Superior temporal gyrus (tissue), 1 donor: ENCODE results near the gene DNM1.

Experiments
- DNase-seq: peaks from one replicate; pipeline ENCODE4 v3.0.0-alpha.2; 2016; ENCODE audit errors: extremely low spot score

The DNM1 gene

DNA sequence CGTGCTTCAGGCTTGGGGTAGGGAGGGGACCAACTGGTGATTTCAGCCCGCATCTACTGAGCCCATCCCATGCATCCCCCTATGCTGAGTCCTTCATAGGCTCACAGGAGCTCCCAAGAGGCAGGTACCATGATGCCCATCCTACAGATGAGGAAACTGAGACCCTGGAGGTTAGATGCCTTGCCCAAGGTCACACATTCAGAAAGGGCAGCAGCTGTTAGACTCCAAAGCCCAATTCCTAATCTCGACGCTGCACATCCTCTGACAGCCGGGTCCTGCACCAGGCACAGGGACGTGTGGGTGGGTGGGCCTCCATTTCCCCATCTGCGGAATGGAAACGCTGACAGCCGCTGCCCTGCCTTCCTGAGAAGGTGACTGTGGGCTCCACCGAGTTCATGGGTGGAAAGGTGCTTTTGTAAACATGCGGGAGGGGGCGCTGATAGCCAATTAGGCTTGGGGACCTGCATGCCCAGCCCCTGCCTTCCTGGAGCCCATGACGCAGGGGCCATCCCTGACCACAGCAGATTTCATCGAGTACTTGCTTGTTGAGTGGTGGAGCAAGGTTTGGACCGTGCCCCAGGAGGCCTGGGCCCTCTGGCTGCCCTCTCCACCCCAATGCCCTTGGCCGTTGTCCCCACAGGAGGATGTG lies 2.2 kb downstream of the DNM1 start:
- DNase-seq: no peak

DNA sequence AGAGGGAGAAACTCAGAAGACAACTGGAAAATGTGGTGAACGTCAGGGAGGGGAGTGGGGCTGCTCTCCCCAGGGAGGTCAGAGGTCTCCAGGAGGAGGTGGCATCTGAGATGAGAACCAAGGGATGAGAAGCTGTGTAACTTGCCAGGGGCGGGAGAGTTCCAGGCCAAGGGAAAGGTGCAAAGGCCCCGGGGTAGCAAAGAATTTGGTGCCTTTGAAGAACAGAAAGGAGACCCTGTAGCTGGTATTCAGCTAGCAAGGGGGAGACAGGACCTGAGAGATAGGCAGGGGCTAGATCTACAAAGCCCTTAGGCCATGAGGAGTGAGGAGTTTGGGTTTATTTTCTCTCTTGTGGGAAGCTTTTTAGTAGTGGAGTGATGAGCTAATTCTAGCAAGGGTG lies 3.3 kb downstream of the DNM1 start:
- DNase-seq: no peak

DNA sequence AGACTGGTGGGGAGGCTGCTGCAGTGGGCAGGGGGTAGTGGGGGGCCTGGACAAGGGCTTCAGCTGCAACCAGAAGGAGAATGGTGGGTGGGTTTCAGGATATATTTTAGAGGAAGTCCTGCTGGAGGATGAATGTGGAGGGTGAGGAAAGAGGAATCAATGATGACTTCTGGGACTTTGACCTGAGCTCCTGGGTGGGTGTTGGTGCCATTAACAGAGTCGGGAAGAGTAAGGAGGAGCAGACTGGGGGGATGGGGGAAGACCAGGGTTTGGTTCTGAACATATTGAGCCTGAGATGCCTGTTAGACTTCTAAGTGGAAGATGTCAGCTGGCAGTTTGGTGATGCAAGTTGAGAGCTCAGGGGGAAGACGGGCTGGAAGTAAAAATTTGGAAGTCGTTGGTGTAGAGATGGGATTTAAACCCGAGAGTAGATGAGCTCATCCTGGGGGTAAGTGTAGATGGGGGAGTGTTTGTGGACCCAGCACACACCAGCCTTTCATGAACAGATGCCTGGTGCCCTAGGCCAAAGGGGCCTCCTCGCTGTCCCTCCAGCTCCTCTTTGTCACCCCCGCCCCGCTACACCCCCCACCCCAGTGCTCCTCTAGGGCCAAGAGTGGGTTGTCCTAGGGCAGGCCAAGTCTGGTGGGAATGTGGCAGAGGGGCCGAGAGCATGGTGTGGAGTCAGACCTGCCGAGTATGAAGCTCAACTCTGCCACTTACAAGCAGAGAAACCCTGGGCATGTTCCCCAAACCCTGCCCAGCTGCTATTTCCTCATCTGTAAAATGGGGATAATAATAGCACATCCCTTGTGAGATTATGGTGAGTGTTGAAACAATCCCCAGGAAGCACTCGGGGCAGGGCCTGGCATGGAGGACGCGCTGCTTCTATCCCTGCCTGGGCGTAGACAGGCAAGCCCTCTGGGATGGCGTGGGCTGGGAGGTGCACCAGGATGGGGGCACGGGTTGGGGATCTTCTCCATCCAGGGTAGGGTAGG lies 4.0 kb downstream of the DNM1 start:
- no peak for DNase-seq

DNA sequence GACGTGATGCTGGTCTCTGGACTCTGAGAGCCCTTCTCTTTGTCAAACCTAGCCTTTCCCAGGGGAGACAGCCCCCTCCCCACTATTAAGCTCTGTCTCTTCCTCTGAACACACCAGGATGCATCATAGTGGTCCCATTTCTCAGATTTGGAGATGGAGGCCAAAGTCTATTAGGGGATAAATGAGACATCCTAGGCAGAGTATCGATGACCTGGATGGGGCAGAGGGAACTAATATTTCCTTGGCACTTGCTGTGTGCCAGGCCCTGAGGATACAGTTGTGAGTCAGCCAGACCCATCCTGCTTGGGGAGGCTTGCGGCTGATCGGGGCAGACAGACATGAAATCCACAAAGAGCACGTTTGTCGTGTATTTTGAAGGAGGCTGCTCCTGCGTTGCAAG lies 5.2 kb downstream of the DNM1 start:
- no peak for DNase-seq

DNA sequence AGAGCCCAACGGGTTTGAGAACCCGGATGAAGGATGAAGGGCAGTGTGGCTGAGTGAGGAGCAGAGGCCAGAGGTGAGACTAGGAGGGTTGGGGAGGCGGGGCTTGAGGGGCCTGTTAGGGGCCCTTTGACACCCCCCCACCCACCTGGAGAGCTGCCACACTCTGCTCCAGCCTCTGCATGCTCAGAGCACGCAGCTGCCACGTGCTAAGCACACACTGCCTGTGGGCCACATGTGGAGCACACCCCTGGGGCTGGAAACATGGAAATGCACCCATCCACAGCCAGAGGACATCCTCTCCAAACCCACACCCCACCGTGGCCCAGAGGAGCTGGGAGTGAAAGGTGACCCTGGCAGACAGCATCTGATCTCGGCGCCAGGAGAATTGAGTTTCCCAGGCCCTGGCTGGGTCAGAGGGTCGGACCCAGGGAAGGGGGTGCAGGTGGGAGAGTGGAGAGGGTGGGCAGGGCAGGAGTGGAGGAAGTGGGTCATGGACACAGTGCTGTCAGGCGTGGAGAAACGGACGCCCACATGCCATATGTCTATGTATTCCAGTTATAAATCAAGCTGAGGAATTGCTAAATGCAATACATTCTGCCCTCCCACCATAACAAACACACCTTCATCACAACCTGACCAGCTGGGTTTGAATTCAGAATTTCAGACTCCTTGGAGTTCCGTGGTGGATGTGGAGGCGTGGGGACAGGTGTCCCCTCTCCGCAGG lies 5.9 kb downstream of the DNM1 start:
- no peak for DNase-seq

DNA sequence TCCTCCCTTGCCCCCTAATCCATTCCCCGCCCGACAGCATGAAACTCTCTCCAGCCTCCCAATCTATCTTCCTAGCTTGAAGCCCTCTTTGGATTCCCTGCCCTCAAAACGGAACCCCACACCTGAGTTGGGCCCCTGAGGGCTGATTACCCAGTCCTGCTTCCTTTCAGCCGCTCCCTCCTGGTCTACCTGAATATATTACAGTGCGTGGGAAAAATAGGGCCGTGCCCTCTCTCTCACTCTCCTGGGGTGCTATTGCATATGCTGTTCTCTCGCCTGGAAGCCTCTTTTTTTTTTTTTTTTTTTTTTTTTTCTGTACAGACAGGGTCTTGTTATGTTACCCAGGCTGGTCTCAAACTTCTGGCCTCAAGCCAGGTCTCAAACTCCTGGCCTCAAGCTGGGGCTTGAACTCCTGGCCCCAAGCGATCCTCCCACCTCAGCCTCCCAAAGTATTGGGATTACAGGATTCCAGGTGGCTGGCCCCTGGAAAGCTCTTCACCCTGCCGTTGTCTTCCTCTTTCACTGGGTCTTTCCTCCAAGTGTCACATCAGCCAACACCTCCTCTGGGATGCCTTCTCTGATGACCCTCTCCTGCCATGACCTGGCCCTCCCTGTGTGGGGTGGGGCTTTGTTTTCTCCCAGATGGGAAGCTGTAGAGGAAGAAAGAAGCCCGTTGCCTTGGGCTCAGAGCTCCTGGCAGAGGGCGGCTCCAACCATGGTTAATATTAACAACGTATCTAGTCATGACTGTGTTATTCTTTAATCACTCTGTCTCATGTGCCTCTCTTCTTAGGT lies 8.2 kb downstream of the DNM1 start:
- no peak for DNase-seq

DNA sequence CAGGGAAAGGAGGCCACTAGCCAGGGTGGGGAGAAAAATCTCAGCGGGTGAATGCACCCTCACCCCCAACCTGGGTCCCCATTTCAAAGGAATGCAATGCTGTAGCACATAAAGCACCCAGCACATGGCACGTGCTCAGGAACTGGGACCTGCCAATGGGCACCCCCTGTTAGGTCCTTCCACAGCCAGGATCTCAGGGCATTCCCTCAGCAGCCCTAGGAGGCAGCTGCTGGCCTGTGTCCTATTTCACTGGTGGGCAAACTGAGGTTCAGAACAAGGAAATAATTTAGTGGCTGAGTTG lies 8.8 kb downstream of the DNM1 start:
- no peak for DNase-seq

DNA sequence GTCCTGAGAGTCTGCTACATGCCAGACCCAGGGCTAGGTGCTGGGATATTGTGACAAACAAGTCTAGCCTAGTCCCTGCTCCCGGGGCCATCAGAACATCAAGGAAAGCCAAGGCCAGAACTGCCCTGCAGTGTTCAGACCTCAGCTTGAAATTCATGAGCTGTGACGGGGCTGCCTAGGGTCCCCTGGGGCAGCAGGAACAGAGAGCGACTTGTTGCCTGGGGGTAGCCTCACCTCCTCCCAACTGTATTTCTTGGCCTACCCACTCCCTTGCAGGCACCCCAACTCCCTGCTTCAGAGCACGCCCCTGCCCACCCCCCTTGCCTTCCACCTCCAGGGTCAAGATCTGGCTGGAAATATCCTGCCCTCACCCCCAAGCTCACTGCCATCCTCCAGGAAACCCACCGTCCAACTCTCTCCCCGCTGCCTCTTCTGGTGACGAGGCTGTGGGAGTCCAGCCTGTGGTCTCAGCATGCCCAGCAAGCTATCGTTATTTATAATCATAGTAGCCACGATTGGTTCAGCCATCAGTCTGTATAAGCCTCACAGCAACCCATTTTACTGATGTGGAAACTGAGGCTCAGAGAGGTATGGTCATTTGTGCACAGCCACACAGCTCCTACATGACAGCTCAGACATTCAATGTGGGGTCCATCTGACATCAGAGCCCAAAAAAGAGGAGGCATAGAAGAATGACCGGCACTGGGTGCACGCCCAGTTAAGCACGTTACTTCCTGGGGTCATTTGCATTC lies 10.7 kb downstream of the DNM1 start:
- no peak for DNase-seq

DNA sequence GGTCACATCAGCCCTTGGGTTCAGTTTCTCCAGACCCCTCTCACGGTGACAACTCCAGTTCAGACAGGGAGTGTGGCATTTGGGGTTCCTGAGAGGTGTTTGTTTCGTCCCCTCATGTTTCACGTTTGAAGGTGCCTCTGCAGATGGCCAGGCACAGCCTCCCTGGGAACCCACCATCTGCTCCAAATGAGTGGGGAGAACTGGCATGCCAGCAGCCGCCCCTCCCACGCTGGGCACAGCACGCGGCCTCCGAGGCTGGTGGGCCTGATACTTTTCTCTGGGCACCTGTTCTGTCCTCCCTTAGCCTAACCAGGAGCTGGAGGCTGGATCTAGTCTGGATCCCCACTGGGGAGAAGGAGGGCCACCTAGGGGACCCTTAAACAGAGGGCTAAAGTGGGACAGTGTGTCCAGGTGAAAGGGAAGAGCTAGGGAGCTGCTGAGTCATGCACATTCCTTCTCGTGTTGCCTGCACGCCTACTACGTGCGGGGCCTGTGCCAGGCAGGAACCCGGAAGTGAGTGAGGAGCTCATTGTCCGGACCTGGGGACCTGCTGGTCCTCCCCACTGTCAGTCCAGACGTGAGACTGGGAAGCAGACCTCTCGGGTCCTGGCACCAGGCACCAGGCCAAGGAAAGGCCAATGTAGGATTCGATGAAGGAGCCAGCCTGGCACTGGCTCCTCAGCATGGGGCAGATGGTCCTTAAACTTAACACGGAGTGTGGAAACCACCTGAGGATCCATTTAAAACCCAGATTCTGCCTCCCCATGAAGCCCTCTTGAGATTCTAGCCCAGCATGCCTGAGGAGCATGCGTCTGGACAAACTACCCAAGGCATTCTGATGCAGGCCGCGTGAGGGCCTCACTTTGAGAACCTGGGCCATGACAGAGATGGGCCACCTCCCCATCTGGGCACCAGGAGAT lies 11.7 kb downstream of the DNM1 start:
- no peak for DNase-seq

DNA sequence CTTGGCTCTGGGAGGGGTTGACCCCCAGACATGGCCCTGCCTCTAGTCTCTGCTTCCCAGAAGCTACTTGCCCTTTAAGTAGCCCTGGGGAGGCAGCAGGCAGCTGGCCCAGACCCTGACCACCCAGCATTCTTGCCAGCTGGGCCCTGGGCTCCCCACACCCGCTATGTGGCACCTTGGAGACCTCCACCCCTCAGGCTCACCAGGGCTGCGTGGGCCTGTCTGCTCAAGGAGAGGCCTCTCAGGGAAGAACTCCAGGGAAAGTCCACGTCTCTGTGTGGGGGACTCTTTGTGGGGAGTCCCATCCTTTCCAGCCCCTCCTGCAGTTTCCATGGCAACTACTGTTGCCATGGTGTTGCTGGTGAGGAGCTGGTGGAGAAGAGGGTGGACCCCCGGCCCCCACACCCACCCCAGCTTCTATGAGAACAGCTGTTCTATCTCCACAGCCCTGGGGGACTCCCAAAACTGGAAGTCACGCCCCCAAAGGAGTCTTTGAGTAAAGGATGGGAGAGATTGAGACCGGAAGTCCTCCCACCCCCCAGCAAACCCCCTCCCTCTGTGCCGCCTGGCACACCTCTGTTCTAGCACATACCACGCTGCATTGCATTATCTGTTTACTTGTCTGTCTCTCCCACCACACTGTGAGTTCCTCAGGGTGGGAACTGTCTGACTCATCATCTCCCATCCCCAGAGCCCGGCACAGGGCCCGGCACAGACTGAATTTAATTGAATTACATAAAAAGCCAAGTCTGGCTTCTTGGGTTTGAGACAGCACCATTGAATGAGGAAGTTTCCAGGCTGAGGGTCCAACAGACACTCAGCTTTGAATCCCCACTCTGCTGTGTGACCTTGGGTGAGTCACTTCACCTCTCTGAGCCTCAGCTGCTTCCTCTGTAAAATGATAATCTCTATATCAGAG lies 12.6 kb downstream of the DNM1 start:
- no peak for DNase-seq

DNA sequence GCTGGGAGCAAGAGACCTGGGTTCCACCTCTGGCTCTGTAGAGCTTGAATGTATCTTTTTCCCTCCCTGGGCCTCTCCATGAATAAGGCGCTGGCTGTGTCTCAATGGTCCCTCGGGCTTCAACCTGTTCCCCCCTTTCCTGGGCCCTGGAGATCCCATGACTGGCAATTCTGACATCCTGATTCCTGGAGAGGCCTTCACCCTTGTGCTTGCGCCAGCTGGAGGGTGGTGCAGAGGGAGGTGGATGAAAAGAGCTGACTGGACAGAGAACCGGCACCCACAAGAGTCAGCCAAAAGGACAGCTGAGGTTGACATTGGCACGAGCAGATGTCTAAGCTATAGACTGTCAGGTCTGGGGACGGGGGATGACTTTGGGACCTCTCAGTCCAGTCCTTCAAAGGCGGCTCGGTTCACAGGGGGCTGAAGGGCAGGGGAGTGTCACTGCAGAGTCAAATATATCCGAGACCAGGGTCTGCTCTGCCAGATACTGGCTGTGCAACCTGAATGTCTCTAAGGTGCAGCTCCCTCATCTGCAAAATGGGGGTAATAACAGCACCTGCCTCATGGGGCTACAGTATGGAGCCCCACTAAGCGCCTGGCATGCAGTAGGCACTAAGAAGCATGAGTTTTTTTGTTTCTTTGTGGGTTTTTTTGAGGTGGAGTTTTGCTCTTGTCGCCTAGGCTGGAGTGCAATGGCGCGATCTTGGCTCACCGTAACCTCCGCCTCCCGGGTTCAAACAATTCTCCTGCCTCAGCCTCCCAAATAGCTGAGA lies 13.8 kb downstream of the DNM1 start:
- DNase-seq: no peak

DNA sequence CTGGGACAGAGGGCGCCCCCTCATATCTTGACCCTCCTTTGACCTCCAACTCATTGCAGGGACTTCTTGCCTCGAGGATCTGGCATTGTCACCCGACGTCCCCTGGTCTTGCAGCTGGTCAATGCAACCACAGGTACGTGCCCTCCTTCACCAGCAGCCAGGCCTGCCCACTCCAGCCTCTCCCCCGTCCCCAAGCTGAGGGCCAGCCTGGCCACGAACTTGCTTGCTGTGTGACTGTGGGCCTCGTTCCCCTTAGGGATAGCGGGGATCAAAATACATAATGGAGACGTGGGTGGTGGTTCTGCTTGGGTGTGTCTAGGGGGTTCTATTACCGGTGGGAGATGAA lies 15.0 kb downstream of the DNM1 start:
- DNase-seq: no peak

DNA sequence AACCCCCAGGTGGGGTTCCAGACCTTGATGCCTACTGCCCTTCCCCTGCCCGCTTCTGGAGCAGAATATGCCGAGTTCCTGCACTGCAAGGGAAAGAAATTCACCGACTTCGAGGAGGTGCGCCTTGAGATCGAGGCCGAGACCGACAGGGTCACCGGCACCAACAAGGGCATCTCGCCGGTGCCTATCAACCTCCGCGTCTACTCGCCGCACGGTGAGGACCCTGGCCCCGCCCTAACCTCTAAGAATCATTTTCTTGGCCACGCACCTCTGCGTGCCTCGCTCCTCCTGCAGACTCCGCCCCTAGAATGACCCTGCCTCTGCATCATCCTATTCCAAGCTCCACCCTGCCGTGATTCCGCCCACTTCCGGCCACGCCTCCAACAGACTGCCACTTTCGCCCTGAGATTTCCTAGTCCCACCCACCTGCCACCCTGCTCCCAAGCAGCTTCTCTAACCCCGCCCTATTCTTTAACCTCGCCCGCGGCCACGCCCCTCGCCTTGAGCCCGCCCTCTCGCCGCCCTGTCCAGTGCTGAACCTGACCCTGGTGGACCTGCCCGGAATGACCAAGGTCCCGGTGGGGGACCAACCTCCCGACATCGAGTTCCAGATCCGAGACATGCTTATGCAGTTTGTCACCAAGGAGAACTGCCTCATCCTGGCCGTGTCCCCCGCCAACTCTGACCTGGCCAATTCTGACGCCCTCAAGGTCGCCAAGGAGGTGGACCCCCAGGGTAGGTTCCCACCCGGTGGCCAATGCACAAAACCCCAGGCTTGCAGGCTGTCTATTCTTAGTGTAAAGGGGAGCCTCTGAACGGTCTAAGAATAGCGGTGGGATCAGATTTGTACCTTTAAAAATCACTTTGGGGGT lies 15.6 kb downstream of the DNM1 start:
- DNase-seq: peak; percentile 75

DNA sequence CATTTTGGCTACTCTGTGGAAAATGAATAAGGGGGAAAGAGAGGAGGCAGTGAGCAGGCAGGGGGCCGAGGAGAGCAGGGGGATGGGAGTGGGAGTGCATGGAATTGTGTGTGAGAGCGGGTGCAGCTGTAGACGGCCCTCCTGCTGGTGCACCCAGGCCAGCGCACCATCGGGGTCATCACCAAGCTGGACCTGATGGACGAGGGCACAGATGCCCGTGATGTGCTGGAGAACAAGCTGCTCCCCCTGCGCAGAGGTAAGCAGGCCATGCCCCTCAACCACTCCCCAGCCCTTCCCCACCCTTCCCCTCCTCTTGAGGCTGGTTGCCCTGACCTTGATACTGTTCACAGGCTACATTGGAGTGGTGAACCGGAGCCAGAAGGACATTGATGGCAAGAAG lies 16.7 kb downstream of the DNM1 start:
- DNase-seq: no peak

DNA sequence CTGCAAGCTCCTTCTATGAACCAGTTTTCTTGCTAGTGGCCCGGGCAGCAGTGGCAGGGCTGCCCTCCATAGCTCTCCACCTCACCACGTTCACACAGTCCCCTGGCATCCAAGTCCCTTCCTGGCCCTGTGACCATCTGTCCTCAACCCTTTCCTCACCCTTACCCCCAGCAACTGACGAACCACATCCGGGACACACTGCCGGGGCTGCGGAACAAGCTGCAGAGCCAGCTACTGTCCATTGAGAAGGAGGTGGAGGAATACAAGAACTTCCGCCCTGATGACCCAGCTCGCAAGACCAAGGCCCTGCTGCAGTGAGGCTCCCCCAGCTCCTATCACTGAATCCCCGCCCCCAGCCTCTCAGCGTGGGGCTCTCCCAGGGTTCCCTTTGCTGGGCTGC lies 18.8 kb downstream of the DNM1 start:
- DNase-seq: no peak

DNA sequence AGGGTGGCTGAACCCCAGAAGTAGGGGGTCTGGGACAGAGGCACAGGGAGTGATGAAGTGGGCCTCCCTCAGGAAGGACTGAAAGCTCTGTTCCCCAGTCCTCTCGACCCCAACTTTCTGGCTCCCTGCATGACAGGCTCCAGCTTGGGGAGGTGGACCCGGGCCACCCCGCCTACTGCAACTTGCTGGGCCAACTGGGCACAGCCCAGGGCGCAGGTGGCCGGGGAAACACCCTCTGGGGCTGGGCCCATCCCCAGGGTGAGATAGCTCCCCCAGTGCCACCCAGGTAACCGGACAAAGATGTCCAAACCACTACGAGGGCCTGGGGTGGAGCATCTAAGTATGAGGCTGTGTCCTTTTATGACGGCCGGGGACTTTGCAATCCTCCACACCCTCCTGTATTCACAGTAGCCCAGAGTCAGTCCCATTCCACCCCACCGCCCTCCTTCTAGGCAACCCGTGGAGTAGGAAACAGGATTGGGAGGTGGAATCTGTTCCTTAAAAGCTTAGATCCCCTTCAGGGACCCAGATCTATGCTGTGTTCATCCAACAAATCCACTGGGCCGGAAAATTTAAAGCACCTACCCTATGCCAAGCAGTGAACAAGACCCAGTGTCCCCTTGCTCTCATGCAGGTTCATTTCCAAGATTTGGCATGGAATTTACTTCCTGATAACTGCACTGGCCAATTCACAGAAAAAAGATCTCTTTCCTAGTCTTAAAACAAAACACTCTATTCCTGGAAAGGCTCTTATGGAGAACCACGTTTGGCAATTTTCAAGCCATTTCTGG lies 19.9 kb downstream of the DNM1 start:
- DNase-seq: no peak

DNA sequence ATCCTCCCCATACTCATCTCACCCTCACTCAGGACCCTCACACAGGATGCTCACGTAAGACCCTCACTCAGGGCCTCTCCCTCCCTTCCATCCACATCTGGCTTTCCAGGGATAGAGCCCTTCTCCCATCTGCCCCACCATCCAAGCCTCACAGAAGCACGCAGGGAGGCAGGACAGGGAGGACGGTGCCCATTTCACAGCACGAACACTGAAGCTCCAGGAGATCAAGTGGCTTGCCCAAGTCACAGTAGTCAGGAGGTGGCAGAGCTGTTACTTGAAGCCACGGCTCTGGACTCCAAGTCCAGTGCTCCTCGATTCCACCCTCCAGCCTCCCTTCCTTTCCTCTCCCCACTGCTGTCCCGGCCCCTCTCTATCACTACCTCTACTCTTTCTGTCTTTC lies 21.7 kb downstream of the DNM1 start:
- DNase-seq: no peak
